GM12878 (cell line): ENCODE results near the gene RABGEF1. TPM values are rescaled to one million over a fixed set of nuclear protein-coding genes. Genes with fewer than 3 reads are reported as not detected.

ENCODE experiments used
- ATAC-seq: fragments of 200-7000 bp; cut with Tn5 transposase; 3 replicates; pipeline ENCODE4 v1.9.1; 2020; ENCODE audit warnings: mild to moderate bottlenecking, moderate library complexity
- BruUV-seq: library from RNA; stranded (reverse); fragments of 400-500 nt; replicated peaks from 2 replicates; lab custom pipeline; 2021; lab: Mats Ljungman, UMichigan
- CTCF ChIA-PET: fragments of 300-600 bp; sonication (Branson Sonifier 250); formaldehyde crosslinking; extraction: SDS; loops from one replicate; lab custom pipeline; 2021; ENCODE audit warnings: inconsistent platforms; lab: Yijun Ruan, JAX
- POLR2A ChIA-PET: fragments of 350-600 bp; formaldehyde crosslinking; extraction: SDS; loops from one replicate; lab custom pipeline; 2021; ENCODE audit warnings: inconsistent platforms; lab: Charles Lee
- RAD21 ChIA-PET: fragments of 300-600 bp; sonication (Branson Sonifier 250); formaldehyde crosslinking; loops from one replicate; lab custom pipeline; 2023; ENCODE audit warnings: antibody characterized with exemption; ENCODE audit not compliant: unreplicated experiment; lab: Charles Lee
- SMC1A ChIA-PET: fragments of 300-600 bp; sonication (Branson Sonifier 250); formaldehyde crosslinking; loops from one replicate; lab custom pipeline; 2023; ENCODE audit not compliant: unreplicated experiment, uncharacterized antibody; lab: Charles Lee
- DNase-seq: peaks from one replicate; pipeline ENCODE4 v3.0.0-alpha.2; 2011; ENCODE audit warnings: low read depth, low spot score
- FAIRE-seq: peaks from 3 replicates; lab custom pipeline; 2011; peaks lifted over from hg19 to GRCh38; lab: Jason Lieb, UNC
- H2AFZ ChIP-seq: 2 replicates; pipeline ENCODE4 v1.6.0; 2011; ENCODE audit warnings: low read depth, low read length, control low read depth; ENCODE audit not compliant: control insufficient read depth
- H3K27ac ChIP-seq: 2 replicates; pipeline ENCODE4 v1.5.1; 2011; ENCODE audit warnings: control low read depth; ENCODE audit not compliant: control insufficient read depth, insufficient read depth
- H3K27me3 ChIP-seq, 2 experiments: replicated peaks in 1 of 2; 2 replicates each; pipeline versions ENCODE4 v1.6.0 to v1.6.1; 2011; ENCODE audit warnings: low read length in 1 of 2; ENCODE audit not compliant: control insufficient read depth in 2 of 2, insufficient read depth in 2 of 2
- H3K36me3 ChIP-seq, 2 experiments: 2 replicates each; pipeline ENCODE4 v1.5.1; 2011; ENCODE audit warnings: low read length in 1 of 2; ENCODE audit not compliant: control insufficient read depth in 2 of 2, insufficient read depth in 2 of 2
- H3K4me1 ChIP-seq: 2 replicates; pipeline ENCODE4 v1.6.1; 2011; ENCODE audit warnings: mild to moderate bottlenecking, low read length, moderate library complexity, mixed read lengths; ENCODE audit not compliant: control insufficient read depth, insufficient read depth
- H3K4me2 ChIP-seq: 2 replicates; pipeline ENCODE4 v1.6.0; 2011; ENCODE audit warnings: control low read depth; ENCODE audit not compliant: control insufficient read depth, insufficient read depth
- H3K4me3 ChIP-seq: fragments of 200-600 bp; sonication (generic); 2 replicates; pipeline ENCODE4 v1.5.1; 2016
- H3K79me2 ChIP-seq: 2 replicates; pipeline ENCODE4 v1.6.0; 2011; ENCODE audit warnings: low read length; ENCODE audit not compliant: control insufficient read depth, insufficient read depth
- H3K9ac ChIP-seq: 2 replicates; pipeline ENCODE4 v1.8.0; 2011; ENCODE audit warnings: low read length, control low read depth, mixed read lengths; ENCODE audit not compliant: control insufficient read depth, insufficient read depth
- H3K9me3 ChIP-seq: replicated peaks from 3 replicates; pipeline ENCODE4 v1.5.1; 2011; ENCODE audit warnings: mild to moderate bottlenecking, low read length; ENCODE audit not compliant: control insufficient read depth, insufficient read depth
- H4K20me1 ChIP-seq: 2 replicates; pipeline ENCODE4 v1.6.0; 2011; ENCODE audit not compliant: control insufficient read depth, insufficient read depth
- BHLHE40 ChIP-seq, 2 experiments: fragments of 450-650 bp in 1 of 2; IDR thresholded peaks; 2 replicates each; pipeline ENCODE4 v1.6.1; 2011 to 2017; ENCODE audit warnings: low read depth in 2 of 2, borderline replicate concordance in 1 of 2, improper control_type of control experiment in 1 of 2, low read length in 1 of 2, mild to moderate bottlenecking in 1 of 2
- BMI1 ChIP-seq: fragments of 450-650 bp; IDR thresholded peaks from 2 replicates; pipeline ENCODE4 v1.6.1; 2016; ENCODE audit warnings: mild to moderate bottlenecking, moderate library complexity, borderline replicate concordance
- NFXL1 ChIP-seq: fragments of 450-650 bp; IDR thresholded peaks from 2 replicates; pipeline ENCODE4 v1.6.1; 2017; ENCODE audit warnings: antibody characterized with exemption, mild to moderate bottlenecking, borderline replicate concordance
- NFYA ChIP-seq: IDR thresholded peaks from 2 replicates; pipeline ENCODE4 v1.6.1; 2011; ENCODE audit warnings: low read depth, mild to moderate bottlenecking, low read length, improper control_type of control experiment, borderline replicate concordance
- SMC3 ChIP-seq: IDR thresholded peaks from 2 replicates; pipeline ENCODE4 v1.6.1; 2011; ENCODE audit warnings: low read length, improper control_type of control experiment, borderline replicate concordance
- SRF ChIP-seq, 2 experiments: IDR thresholded peaks; 2 replicates each; pipeline ENCODE4 v1.6.1; 2011; ENCODE audit warnings: low read depth in 2 of 2, low read length in 2 of 2, mild to moderate bottlenecking in 1 of 2, moderate library complexity in 1 of 2
- SUZ12 ChIP-seq: fragments of 200-600 bp; sonication (generic); IDR thresholded peaks from one replicate; pipeline ENCODE4 v1.6.1; 2018; ENCODE audit warnings: antibody characterized with exemption, mild to moderate bottlenecking; ENCODE audit not compliant: unreplicated experiment
- TARDBP ChIP-seq: IDR thresholded peaks from 2 replicates; pipeline ENCODE4 v1.6.1; 2016; ENCODE audit warnings: borderline replicate concordance
- TCF7 ChIP-seq: IDR thresholded peaks from 2 replicates; pipeline ENCODE4 v1.6.1; 2014; ENCODE audit warnings: antibody characterized with exemption, borderline replicate concordance
- USF1 ChIP-seq: IDR thresholded peaks from 2 replicates; pipeline ENCODE4 v1.6.1; 2011; ENCODE audit warnings: borderline replicate concordance, low read depth, mild to moderate bottlenecking, moderate library complexity, mixed read lengths, low read length; ENCODE audit not compliant: insufficient read depth; ENCODE audit errors: extremely low read length
- ZBTB11 ChIP-seq: fragments of 450-650 bp; formaldehyde crosslinking; IDR thresholded peaks from 2 replicates; pipeline ENCODE4 v1.5.0; 2022; ENCODE audit warnings: mild to moderate bottlenecking, missing genetic modification characterization
- ZBTB33 ChIP-seq: fragments of 450-650 bp; IDR thresholded peaks from 2 replicates; pipeline ENCODE4 v1.6.1; 2017; ENCODE audit warnings: mild to moderate bottlenecking
- ZSCAN29 ChIP-seq: fragments of 450-650 bp; IDR thresholded peaks from 2 replicates; pipeline ENCODE4 v1.6.1; 2017; ENCODE audit warnings: mild to moderate bottlenecking, moderate library complexity
- WGBS: methylation state at CpG from one replicate; pipeline ENCODE4 v1.1.6; 2016; ENCODE audit warnings: low lambda C conversion rate; ENCODE audit not compliant: insufficient replicate concordance, insufficient coverage; ENCODE audit errors: missing lambda C conversion rate; 5-methylcytosine and 5-hydroxymethylcytosine counted together
- in situ Hi-C: fragments of 300-500 bp; cut with MboI; formaldehyde crosslinking; loops from 9 replicates; pipeline ENCODE4 v1.14.3; 2018; ENCODE audit warnings: mixed read lengths
- intact Hi-C: fragments of 100-400 bp; cut with micrococcal nuclease; formaldehyde crosslinking; loops from one replicate; pipeline ENCODE4 v1.14.2; 2022; ENCODE audit not compliant: unreplicated experiment
- polyA plus RNA-seq, 11 experiments: library from polyadenylated mRNA; depleted of rRNA in 4 of 11; unstranded in 6 of 11; stranded (reverse) in 5 of 11; fragments of >200 nt; fragmentation: Nextera tagmentation in 4 of 11; fragmentation: Illumina TruSeq in 1 of 11; extraction: Ambion mirVana in 4 of 11; extraction: Trizol in 1 of 11; gene quantifications; 1 replicate in 1 of 11; 2 replicates in 10 of 11; pipeline versions ENCODE4 v1.2.1 to v1.2.3, GENCODE V29; 2011 to 2016; ENCODE audit warnings: inconsistent platforms in 2 of 11, missing spikeins in 2 of 11, low read depth in 1 of 11
- total RNA-seq, 4 experiments: library from RNA; depleted of rRNA in 3 of 4; stranded (reverse); fragments of >200 nt in 3 of 4; fragmentation: Illumina TruSeq in 1 of 4; extraction: Trizol in 1 of 4; gene quantifications; 2 replicates each; pipeline versions ENCODE4 v1.2.1 to v1.2.3, GENCODE V29; 2013 to 2021
- TF ChIP-seq, protein P1 (sequence below): fragments of 450-650 bp; IDR thresholded peaks from 2 replicates; pipeline ENCODE4 v1.6.1; 2017; ENCODE audit warnings: mild to moderate bottlenecking, low read depth, inconsistent platforms; ENCODE audit not compliant: poor library complexity, severe bottlenecking

RABGEF1 gene
- total and polyA plus RNA-seq, 10 of the 15 experiments (the other 5 are each of a cell fraction or from before 2014, with no cell fraction given): 10.2 to 36.4 (median 26.1) TPM

DNA sequence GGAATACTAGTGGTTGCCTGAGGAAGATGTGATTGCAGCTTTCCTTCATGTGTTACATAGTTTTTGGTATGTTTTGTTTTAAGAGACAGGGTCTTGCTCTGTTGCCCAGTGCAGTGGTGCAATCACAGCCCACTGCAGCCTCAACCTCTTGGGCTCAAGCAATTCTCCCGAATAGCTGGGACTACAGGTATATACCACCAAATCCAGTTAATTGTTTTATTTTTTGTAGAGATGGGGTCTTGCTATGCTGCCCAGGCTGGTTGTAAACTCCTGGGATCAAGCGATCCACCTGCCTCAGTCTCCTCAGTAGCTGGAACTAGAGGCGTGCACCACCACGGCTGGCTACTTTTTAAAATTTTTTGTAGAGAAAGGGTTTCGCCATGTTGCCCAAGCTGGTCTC lies 101.4 kb downstream of the RABGEF1 start:
- RAD21 ChIA-PET: no interaction called here
- ATAC-seq (no peak), FAIRE-seq (no peak), DNase-seq (no peak)
- in situ Hi-C loops (no loop called here), intact Hi-C loops (loop anchor here (10.0 kb wide), 1 partner anchor 187 kb away; no protein-coding TSS in a partner anchor)
- CTCF ChIA-PET: no interaction called here
- Histone ChIP-seq H3K4me1 (no peaks in the 10 kb centered on the region; the same call in 1 of the 2 replicates), H3K4me2 (no peak overlapping the region), H3K79me2 (no peaks in the 10 kb centered on the region; the same call in 1 of the 2 replicates), H3K36me3 (no peaks in the 10 kb centered on the region), H3K9ac (no peak overlapping the region), H3K27ac (no peak overlapping the region), H3K27me3 (no peaks in the 10 kb centered on the region), H3K9me3 (no peaks in the 10 kb centered on the region; the same call in 2 of the 3 replicates), H3K4me3 (no peak overlapping the region), H4K20me1 (no peaks in the 10 kb centered on the region), H2AFZ (no peak overlapping the region)
- POLR2A ChIA-PET: no interaction called here
- SMC1A ChIA-PET: no interaction called here
- TF ChIP-seq BMI1: no peak
- TF ChIP-seq, protein P1, sequence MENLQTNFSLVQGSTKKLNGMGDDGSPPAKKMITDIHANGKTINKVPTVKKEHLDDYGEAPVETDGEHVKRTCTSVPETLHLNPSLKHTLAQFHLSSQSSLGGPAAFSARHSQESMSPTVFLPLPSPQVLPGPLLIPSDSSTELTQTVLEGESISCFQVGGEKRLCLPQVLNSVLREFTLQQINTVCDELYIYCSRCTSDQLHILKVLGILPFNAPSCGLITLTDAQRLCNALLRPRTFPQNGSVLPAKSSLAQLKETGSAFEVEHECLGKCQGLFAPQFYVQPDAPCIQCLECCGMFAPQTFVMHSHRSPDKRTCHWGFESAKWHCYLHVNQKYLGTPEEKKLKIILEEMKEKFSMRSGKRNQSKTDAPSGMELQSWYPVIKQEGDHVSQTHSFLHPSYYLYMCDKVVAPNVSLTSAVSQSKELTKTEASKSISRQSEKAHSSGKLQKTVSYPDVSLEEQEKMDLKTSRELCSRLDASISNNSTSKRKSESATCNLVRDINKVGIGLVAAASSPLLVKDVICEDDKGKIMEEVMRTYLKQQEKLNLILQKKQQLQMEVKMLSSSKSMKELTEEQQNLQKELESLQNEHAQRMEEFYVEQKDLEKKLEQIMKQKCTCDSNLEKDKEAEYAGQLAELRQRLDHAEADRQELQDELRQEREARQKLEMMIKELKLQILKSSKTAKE: no peak
- TF ChIP-seq TARDBP: no peak
- TF ChIP-seq SMC3: no peak
- no peak for TF ChIP-seq NFYA
- no peak for TF ChIP-seq ZBTB11
- TF ChIP-seq TCF7: no peak
- TF ChIP-seq NFXL1: no peak
- no peak for TF ChIP-seq BHLHE40 (IDR thresholded peaks at IDR 0.05; ENCODE audit: borderline replicate concordance in 1 of 2, low read depth in 2 of 2, low read length in 1 of 2)
- TF ChIP-seq ZSCAN29: no peak
- no peak for TF ChIP-seq ZBTB33
- no peak for TF ChIP-seq SRF (IDR thresholded peaks at IDR 0.05; ENCODE audit: low read depth in 2 of 2, low read length in 2 of 2)
- TF ChIP-seq SUZ12: no peak
- TF ChIP-seq USF1: no peak
- no TSS peak for BruUV-seq
- 89% methylated on average over 5 of the region's 5 CpGs for WGBS
